ENCODE results near the gene IPMK. TPM values are rescaled to one million over a fixed set of nuclear protein-coding genes. Genes with fewer than 3 reads are reported as not detected.

The IPMK gene
- total and polyA plus RNA-seq, 2 experiments from 2014 or later = 5.5 to 17.8 TPM

DNA sequence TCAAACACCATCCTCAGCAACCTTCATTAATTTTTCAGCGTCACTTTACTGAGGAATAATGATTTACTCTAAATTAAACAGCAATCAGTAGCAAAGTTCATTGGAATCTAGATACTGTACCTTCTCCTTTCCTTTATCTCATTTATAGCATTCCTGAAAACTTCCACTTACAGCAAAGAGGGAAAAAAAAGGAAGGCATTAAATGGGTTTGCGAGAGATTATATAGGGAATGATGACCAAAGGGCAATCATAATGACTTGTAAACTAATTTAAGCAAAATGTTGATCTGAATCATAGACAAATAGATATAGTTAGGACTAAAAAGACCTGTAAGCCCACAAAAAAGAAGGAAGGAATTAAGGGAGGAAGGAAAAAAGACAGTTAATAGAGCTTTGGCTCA is 42.0 kb downstream of the IPMK start:
- H4K20me1 ChIP-seq (replicated peaks; ENCODE audit: insufficient read depth) = no peaks in the 10 kb centered on the region
- H3F3A ChIP-seq (replicated peaks; ENCODE audit: low read depth) = no peaks in the 10 kb centered on the region
- H3K36me3 Mint-ChIP-seq (ENCODE audit: low read depth) = peaks cover 18% of the 10 kb centered on the region
- H3K4me2 ChIP-seq = no peak overlapping the region
- peaks cover 1% of the 10 kb centered on the region for H3K27me3 Mint-ChIP-seq (ENCODE audit: insufficient read depth, low read depth, poor library complexity)
- no peak overlapping the region for H2AFZ ChIP-seq
- H3K79me2 ChIP-seq (replicated peaks; ENCODE audit: insufficient read depth) = peaks cover 8% of the 10 kb centered on the region
- TF ChIP-seq EZH2phosphoT487 (IDR thresholded peaks at IDR 0.05; ENCODE audit: unreplicated experiment) = no peak
- no peak for TF ChIP-seq JUNB (IDR thresholded peaks at IDR 0.05; ENCODE audit: unreplicated experiment)
- no peak for TF ChIP-seq STAT1 (IDR thresholded peaks at IDR 0.05; ENCODE audit: unreplicated experiment)
- no peak for TF ChIP-seq NANOG (IDR thresholded peaks at IDR 0.05; ENCODE audit: borderline replicate concordance)
- TF ChIP-seq POLR2AphosphoS5 (IDR thresholded peaks at IDR 0.05; ENCODE audit: low read depth) = no peak
- H3K27me3 ChIP-seq (ENCODE audit: insufficient read depth) = no peaks in the 10 kb centered on the region
- H3K4me1 ChIP-seq (ENCODE audit: insufficient read depth) = no peaks in the 10 kb centered on the region
- no peak overlapping the region for H3K27ac Mint-ChIP-seq
- H3K36me3 ChIP-seq (ENCODE audit: insufficient read depth) = no peaks in the 10 kb centered on the region; the same call in 1 of the 2 replicates
- no peak overlapping the region for H3K4me3 Mint-ChIP-seq
- H3K9me2 ChIP-seq (ENCODE audit: insufficient read depth) = 0 out of 2 replicates have a peak, but pooled peaks cover 2% of the 10 kb centered on the region
- H3K4me3 ChIP-seq = no peak overlapping the region
- H3K4me1 Mint-ChIP-seq = peaks cover 4% of the 10 kb centered on the region; the same call in 2 of the 3 replicates
- H3K9me3 Mint-ChIP-seq = peaks cover 4% of the 10 kb centered on the region; the same call in 2 of the 3 replicates
- ATAC-seq (no peak), DNase-seq (ENCODE audit: low spot score) (no peak)
- H3K27ac ChIP-seq (ENCODE audit: low read depth) = no peak overlapping the region

DNA sequence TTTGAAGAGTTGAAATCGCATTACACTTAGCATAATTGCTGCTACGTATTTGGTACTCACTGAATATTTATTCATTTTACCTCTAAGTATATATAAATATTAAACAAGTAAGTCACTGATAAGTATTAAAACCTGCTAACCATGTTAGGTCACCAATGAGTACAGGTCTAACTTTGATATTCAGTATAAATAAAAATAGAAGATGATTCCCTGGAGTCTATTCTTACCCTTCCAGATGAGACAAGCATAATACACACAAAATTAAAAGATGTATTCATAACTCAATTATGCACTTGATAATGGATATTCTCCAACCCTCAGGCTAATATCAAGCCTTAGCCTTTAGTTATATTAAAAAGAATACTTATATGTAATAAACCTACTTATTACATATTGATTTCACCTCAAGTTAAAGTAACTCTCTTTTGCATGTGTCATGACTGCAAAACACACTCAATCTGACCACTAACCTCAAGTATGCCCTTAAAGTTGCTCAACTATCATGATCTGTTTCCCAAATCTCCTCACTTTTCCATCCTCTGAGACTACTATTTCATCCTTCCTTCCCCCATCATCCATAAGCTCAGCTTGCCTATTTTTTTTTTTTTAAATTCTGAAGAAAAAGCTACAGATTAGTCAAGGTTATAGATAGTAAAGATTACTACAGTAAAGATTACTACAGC is 46.8 kb downstream of the IPMK start:
- Histone ChIP-seq H4K20me1 (replicated peaks; ENCODE audit: insufficient read depth) (no peaks in the 10 kb centered on the region; the same call in 1 of the 2 replicates), H3K4me3 (no peak overlapping the region), H3K9me2 (ENCODE audit: insufficient read depth) (no peaks in the 10 kb centered on the region), H3F3A (replicated peaks; ENCODE audit: low read depth) (no peaks in the 10 kb centered on the region), H3K4me2 (no peak overlapping the region), H3K79me2 (replicated peaks; ENCODE audit: insufficient read depth) (no peaks in the 10 kb centered on the region), H3K4me1 (ENCODE audit: insufficient read depth) (no peaks in the 10 kb centered on the region), H2AFZ (no peak overlapping the region), H3K36me3 (ENCODE audit: insufficient read depth) (no peaks in the 10 kb centered on the region; the same call in 1 of the 2 replicates), H3K27me3 (ENCODE audit: insufficient read depth) (no peaks in the 10 kb centered on the region), H3K27ac (ENCODE audit: low read depth) (no peak overlapping the region)
- no peak overlapping the region for H3K4me3 Mint-ChIP-seq
- H3K27ac Mint-ChIP-seq = no peak overlapping the region
- ATAC-seq (no peak), DNase-seq (ENCODE audit: low spot score) (no peak)
- H3K27me3 Mint-ChIP-seq (ENCODE audit: insufficient read depth, low read depth, poor library complexity) = no peaks in the 10 kb centered on the region
- no peaks in the 10 kb centered on the region for H3K9me3 Mint-ChIP-seq
- peaks cover 3% of the 10 kb centered on the region; the same call in 2 of the 3 replicates for H3K4me1 Mint-ChIP-seq
- no peaks in the 10 kb centered on the region for H3K36me3 Mint-ChIP-seq (ENCODE audit: low read depth)
- no peak for TF ChIP-seq ZNF331 (CRISPR knock-in tag; IDR thresholded peaks at IDR 0.05; ENCODE audit: low read depth)
- TF ChIP-seq, protein P1, sequence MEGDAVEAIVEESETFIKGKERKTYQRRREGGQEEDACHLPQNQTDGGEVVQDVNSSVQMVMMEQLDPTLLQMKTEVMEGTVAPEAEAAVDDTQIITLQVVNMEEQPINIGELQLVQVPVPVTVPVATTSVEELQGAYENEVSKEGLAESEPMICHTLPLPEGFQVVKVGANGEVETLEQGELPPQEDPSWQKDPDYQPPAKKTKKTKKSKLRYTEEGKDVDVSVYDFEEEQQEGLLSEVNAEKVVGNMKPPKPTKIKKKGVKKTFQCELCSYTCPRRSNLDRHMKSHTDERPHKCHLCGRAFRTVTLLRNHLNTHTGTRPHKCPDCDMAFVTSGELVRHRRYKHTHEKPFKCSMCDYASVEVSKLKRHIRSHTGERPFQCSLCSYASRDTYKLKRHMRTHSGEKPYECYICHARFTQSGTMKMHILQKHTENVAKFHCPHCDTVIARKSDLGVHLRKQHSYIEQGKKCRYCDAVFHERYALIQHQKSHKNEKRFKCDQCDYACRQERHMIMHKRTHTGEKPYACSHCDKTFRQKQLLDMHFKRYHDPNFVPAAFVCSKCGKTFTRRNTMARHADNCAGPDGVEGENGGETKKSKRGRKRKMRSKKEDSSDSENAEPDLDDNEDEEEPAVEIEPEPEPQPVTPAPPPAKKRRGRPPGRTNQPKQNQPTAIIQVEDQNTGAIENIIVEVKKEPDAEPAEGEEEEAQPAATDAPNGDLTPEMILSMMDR (conservative IDR thresholded peaks at IDR 0.05; ENCODE audit: low read depth in 2 of 2) = no peak
- no peak for TF ChIP-seq JUNB (IDR thresholded peaks at IDR 0.05; ENCODE audit: unreplicated experiment)
- no peak for TF ChIP-seq ZNF114 (CRISPR knock-in tag; IDR thresholded peaks at IDR 0.05)
- no peak for TF ChIP-seq POLR2AphosphoS5 (IDR thresholded peaks at IDR 0.05; ENCODE audit: low read depth)
- no peak for TF ChIP-seq NANOG (IDR thresholded peaks at IDR 0.05; ENCODE audit: borderline replicate concordance)

Measured in GM23338 (cell line).